ENCODE measurements around the gene SAMD9.
"Not testable (repeated sequence)": the region's sequence is repeated elsewhere in the genome, so short reads cannot be mapped to it uniquely, and the experiment has no call there.

Gene SAMD9

GRCh38 chr7:93117852-93118530 lies at the start of gene SAMD9:
TSS of gene SAMD9 (minus strand) at chr7:93117979. CDS start at chr7:93106097, 11,882 bp downstream.
- peak; percentile 79 for DNase-seq (ENCODE audit: low spot score)

- peak; percentile 22 for DNase-seq (ENCODE audit: low spot score)
Measured at GRCh38 chr7:93165447-93165846, 47.7 kb upstream of the SAMD9 start.

- DNase-seq (ENCODE audit: low spot score): no peak
Measured at GRCh38 chr7:93164766-93165165, 47.0 kb upstream of the SAMD9 start.

GRCh38 chr7:93161181-93161762 lies 43.5 kb upstream of the SAMD9 start:
- DNase-seq (ENCODE audit: low spot score): no peak

- peak; percentile 46 for DNase-seq (ENCODE audit: low spot score)
Measured at GRCh38 chr7:93160410-93160809, 42.6 kb upstream of the SAMD9 start.

- no peak for DNase-seq (ENCODE audit: low spot score)
Measured at GRCh38 chr7:93159490-93159889, 41.7 kb upstream of the SAMD9 start.

GRCh38 chr7:93156884-93157283 lies 39.1 kb upstream of the SAMD9 start:
- peak; percentile 70 for DNase-seq (ENCODE audit: low spot score)

GRCh38 chr7:93150200-93150835 lies 32.5 kb upstream of the SAMD9 start:
- DNase-seq (ENCODE audit: low spot score): peak; percentile 59

- no peak for DNase-seq (ENCODE audit: low spot score)
Measured at GRCh38 chr7:93148727-93149126, 30.9 kb upstream of the SAMD9 start.

GRCh38 chr7:93148144-93148543 lies 30.4 kb upstream of the SAMD9 start, which contains the start of gene SAMD9L:
TSS of gene SAMD9L (minus strand) at chr7:93148385. CDS start at chr7:93135971, 12,414 bp downstream.
- peak; percentile 37 for DNase-seq (ENCODE audit: low spot score)

GRCh38 chr7:93147363-93147762 lies 29.6 kb upstream of the SAMD9 start:
- DNase-seq (ENCODE audit: low spot score): peak; percentile 46

- no peak for DNase-seq (ENCODE audit: low spot score)
Measured at GRCh38 chr7:93146472-93147141, 28.8 kb upstream of the SAMD9 start.

GRCh38 chr7:93146036-93146435 lies 28.3 kb upstream of the SAMD9 start:
- no peak for DNase-seq (ENCODE audit: low spot score)

- DNase-seq (ENCODE audit: low spot score): no peak
Measured at GRCh38 chr7:93145354-93145753, 27.6 kb upstream of the SAMD9 start.

- DNase-seq (ENCODE audit: low spot score): peak; percentile 13
Measured at GRCh38 chr7:93142127-93142526, 24.3 kb upstream of the SAMD9 start.

- no peak for DNase-seq (ENCODE audit: low spot score)
Measured at GRCh38 chr7:93140582-93141191, 22.9 kb upstream of the SAMD9 start.

- no peak for DNase-seq (ENCODE audit: low spot score)
Measured at GRCh38 chr7:93138576-93138975, 20.8 kb upstream of the SAMD9 start.

- DNase-seq (ENCODE audit: low spot score): no peak
Measured at GRCh38 chr7:93133005-93133404, 15.2 kb upstream of the SAMD9 start.

- no peak for DNase-seq (ENCODE audit: low spot score)
Measured at GRCh38 chr7:93132216-93132615, 14.4 kb upstream of the SAMD9 start.

- not testable (repeated sequence) for DNase-seq (ENCODE audit: low spot score)
Measured at GRCh38 chr7:93126954-93127353, 9.2 kb upstream of the SAMD9 start.

- DNase-seq (ENCODE audit: low spot score): not testable (repeated sequence)
Measured at GRCh38 chr7:93123532-93123931, 5.8 kb upstream of the SAMD9 start.

Data from kidney tubule cell (primary cell).